ENCODE measurements around the gene CCT5. TPM values are rescaled to one million over a fixed set of nuclear protein-coding genes. Genes with fewer than 3 reads are reported as not detected.
A peak's percentile ranks its signal among the peaks of the same experiment; 100 is the strongest.

Gene CCT5
- total and polyA plus RNA-seq, 10 of the 15 experiments (the other 5 are each of a cell fraction or from before 2014, with no cell fraction given): 376 to 637 (median 543) TPM

DNA sequence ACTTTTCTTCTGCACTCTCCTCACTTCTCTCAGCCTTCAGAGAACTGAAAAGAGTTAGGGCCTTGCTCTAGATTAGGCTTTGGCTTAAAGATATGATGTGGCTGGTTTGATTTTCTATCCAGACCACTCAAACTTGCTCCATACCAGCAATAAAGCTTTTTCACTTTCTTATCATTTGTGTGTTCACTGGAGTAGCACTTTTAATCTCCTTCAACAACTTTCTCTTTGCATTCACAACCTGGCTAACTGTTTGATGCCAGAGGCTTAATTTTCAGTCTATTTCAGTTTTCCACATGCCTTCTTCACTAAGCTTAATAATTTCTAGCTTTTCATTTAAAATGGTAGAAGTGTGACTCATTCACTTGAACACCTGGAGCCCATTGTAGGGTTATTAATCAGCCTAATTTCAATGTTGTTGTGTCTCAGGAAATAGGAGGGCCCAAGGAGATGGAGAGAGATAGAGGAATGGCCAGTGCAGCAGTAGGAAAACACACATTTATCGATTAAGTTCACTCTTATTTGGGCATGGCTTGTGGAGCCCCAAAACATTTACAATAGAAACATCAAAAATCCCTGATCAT lies 6.3 kb upstream of the CCT5 start:
- Histone ChIP-seq H3K4me2 (ENCODE audit: control insufficient read depth, insufficient read depth) (no peak overlapping the region), H3K9ac (ENCODE audit: control insufficient read depth, insufficient read depth, low read length) (no peak overlapping the region), H3K27me3 (replicated peaks in 1 of 2; ENCODE audit: control insufficient read depth in 2 of 2, insufficient read depth in 2 of 2, low read length in 1 of 2) (no peaks in the 10 kb centered on the region), H3K4me1 (ENCODE audit: control insufficient read depth, insufficient read depth, low read length) (peaks cover 6% of the 10 kb centered on the region; the same call in 1 of the 2 replicates), H3K27ac (ENCODE audit: control insufficient read depth, insufficient read depth) (no peak overlapping the region), H3K9me3 (replicated peaks; ENCODE audit: control insufficient read depth, insufficient read depth, low read length) (no peaks in the 10 kb centered on the region), H4K20me1 (ENCODE audit: control insufficient read depth, insufficient read depth) (no peaks in the 10 kb centered on the region), H2AFZ (ENCODE audit: control insufficient read depth, low read depth, low read length) (no peak overlapping the region), H3K79me2 (ENCODE audit: control insufficient read depth, insufficient read depth, low read length) (peaks cover 14% of the 10 kb centered on the region), H3K4me3 (no peak overlapping the region), H3K36me3 (ENCODE audit: control insufficient read depth in 2 of 2, insufficient read depth in 2 of 2, low read length in 1 of 2) (no peaks in the 10 kb centered on the region)
- intact Hi-C loops (cut with micrococcal nuclease; ENCODE audit: unreplicated experiment): no loop called here
- FAIRE-seq: no peak
- RAD21 ChIA-PET (ENCODE audit: unreplicated experiment): no interaction called here
- CTCF ChIA-PET: interaction anchor here (1.0 kb wide), 1 partner anchor 40 kb away, joined by 3 read pairs; no protein-coding TSS in a partner anchor
- in situ Hi-C loops (cut with MboI): no loop called here
- POLR2A ChIA-PET: interaction anchor here (0.6 kb wide), 1 partner anchor 37 kb away, joined by 5 read pairs; no protein-coding TSS in a partner anchor
- DNase-seq (ENCODE audit: low read depth, low spot score): no peak
- no TSS peak for BruUV-seq (replicated peaks)
- 94% methylated on average over 1 of the region's 1 CpG for WGBS (ENCODE audit: insufficient coverage, insufficient replicate concordance, low lambda C conversion rate, missing lambda C conversion rate)
- ATAC-seq: peak; percentile 32; the same call in 2 of the 3 replicates
- SMC1A ChIA-PET (ENCODE audit: uncharacterized antibody, unreplicated experiment): no interaction called here
- no peak for TF ChIP-seq SPI1 (IDR thresholded peaks at IDR 0.05; ENCODE audit: borderline replicate concordance, insufficient read depth, low read depth, low read length)
- no peak for TF ChIP-seq SREBF1 (IDR thresholded peaks at IDR 0.05; ENCODE audit: low read length)
- no peak for TF ChIP-seq EZH2 (IDR thresholded peaks at IDR 0.05; ENCODE audit: borderline replicate concordance, control insufficient read depth, low read depth, low read length)
- no peak for TF ChIP-seq RB1 (IDR thresholded peaks at IDR 0.05; ENCODE audit: borderline replicate concordance)
- TF ChIP-seq, protein P1, sequence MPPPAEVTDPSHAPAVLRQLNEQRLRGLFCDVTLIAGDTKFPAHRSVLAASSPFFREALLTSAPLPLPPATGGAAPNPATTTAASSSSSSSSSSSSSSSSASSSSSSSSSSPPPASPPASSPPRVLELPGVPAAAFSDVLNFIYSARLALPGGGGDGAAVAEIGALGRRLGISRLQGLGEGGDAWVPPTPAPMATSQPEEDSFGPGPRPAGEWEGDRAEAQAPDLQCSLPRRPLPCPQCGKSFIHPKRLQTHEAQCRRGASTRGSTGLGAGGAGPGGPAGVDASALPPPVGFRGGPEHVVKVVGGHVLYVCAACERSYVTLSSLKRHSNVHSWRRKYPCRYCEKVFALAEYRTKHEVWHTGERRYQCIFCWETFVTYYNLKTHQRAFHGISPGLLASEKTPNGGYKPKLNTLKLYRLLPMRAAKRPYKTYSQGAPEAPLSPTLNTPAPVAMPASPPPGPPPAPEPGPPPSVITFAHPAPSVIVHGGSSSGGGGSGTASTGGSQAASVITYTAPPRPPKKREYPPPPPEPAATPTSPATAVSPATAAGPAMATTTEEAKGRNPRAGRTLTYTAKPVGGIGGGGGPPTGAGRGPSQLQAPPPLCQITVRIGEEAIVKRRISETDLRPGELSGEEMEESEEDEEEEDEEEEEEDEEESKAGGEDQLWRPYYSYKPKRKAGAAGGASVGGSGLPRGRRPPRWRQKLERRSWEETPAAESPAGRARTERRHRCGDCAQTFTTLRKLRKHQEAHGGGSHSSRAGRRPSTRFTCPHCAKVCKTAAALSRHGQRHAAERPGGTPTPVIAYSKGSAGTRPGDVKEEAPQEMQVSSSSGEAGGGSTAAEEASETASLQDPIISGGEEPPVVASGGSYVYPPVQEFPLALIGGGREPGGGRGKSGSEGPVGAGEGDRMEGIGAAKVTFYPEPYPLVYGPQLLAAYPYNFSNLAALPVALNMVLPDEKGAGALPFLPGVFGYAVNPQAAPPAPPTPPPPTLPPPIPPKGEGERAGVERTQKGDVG (CRISPR knock-in tag; IDR thresholded peaks at IDR 0.05): no peak
- no peak for TF ChIP-seq TAF1 (IDR thresholded peaks at IDR 0.05; ENCODE audit: borderline replicate concordance, low read depth, low read length)
- TF ChIP-seq, protein P2, sequence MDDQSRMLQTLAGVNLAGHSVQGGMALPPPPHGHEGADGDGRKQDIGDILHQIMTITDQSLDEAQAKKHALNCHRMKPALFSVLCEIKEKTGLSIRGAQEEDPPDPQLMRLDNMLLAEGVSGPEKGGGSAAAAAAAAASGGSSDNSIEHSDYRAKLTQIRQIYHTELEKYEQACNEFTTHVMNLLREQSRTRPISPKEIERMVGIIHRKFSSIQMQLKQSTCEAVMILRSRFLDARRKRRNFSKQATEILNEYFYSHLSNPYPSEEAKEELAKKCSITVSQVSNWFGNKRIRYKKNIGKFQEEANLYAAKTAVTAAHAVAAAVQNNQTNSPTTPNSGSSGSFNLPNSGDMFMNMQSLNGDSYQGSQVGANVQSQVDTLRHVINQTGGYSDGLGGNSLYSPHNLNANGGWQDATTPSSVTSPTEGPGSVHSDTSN (IDR thresholded peaks at IDR 0.05; ENCODE audit: insufficient replicate concordance, low read depth, low read length): no peak
- TF ChIP-seq GABPA (IDR thresholded peaks at IDR 0.05; ENCODE audit: low read depth): no peak
- TF ChIP-seq HDGF (IDR thresholded peaks at IDR 0.05): no peak
- TF ChIP-seq, protein P3, sequence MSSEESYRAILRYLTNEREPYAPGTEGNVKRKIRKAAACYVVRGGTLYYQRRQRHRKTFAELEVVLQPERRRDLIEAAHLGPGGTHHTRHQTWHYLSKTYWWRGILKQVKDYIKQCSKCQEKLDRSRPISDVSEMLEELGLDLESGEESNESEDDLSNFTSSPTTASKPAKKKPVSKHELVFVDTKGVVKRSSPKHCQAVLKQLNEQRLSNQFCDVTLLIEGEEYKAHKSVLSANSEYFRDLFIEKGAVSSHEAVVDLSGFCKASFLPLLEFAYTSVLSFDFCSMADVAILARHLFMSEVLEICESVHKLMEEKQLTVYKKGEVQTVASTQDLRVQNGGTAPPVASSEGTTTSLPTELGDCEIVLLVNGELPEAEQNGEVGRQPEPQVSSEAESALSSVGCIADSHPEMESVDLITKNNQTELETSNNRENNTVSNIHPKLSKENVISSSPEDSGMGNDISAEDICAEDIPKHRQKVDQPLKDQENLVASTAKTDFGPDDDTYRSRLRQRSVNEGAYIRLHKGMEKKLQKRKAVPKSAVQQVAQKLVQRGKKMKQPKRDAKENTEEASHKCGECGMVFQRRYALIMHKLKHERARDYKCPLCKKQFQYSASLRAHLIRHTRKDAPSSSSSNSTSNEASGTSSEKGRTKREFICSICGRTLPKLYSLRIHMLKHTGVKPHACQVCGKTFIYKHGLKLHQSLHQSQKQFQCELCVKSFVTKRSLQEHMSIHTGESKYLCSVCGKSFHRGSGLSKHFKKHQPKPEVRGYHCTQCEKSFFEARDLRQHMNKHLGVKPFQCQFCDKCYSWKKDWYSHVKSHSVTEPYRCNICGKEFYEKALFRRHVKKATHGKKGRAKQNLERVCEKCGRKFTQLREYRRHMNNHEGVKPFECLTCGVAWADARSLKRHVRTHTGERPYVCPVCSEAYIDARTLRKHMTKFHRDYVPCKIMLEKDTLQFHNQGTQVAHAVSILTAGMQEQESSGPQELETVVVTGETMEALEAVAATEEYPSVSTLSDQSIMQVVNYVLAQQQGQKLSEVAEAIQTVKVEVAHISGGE (CRISPR knock-in tag; IDR thresholded peaks at IDR 0.05): no peak
- no peak for TF ChIP-seq NR2C2 (IDR thresholded peaks at IDR 0.05; ENCODE audit: borderline replicate concordance, control insufficient read depth, insufficient read length, low read depth)
- no peak for TF ChIP-seq PAX5 (IDR thresholded peaks at IDR 0.05; ENCODE audit: borderline replicate concordance, low read depth, low read length)
- TF ChIP-seq, protein P4, sequence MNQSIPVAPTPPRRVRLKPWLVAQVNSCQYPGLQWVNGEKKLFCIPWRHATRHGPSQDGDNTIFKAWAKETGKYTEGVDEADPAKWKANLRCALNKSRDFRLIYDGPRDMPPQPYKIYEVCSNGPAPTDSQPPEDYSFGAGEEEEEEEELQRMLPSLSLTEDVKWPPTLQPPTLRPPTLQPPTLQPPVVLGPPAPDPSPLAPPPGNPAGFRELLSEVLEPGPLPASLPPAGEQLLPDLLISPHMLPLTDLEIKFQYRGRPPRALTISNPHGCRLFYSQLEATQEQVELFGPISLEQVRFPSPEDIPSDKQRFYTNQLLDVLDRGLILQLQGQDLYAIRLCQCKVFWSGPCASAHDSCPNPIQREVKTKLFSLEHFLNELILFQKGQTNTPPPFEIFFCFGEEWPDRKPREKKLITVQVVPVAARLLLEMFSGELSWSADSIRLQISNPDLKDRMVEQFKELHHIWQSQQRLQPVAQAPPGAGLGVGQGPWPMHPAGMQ (IDR thresholded peaks at IDR 0.05; ENCODE audit: borderline replicate concordance): no peak

All from GM12878 (cell line).